GM19023 (cell line): ENCODE results near the gene CKB.
"Not testable (repeated sequence)": the region's sequence is repeated elsewhere in the genome, so short reads cannot be mapped to it uniquely, and the experiment has no call there.

ENCODE experiments used
- ATAC-seq: cut with Tn5 transposase; IDR thresholded peaks from one replicate; pipeline ENCODE4 v1.9.1; 2021; ENCODE audit warnings: mild to moderate bottlenecking, moderate library complexity; ENCODE audit not compliant: unreplicated experiment

The CKB gene

DNA sequence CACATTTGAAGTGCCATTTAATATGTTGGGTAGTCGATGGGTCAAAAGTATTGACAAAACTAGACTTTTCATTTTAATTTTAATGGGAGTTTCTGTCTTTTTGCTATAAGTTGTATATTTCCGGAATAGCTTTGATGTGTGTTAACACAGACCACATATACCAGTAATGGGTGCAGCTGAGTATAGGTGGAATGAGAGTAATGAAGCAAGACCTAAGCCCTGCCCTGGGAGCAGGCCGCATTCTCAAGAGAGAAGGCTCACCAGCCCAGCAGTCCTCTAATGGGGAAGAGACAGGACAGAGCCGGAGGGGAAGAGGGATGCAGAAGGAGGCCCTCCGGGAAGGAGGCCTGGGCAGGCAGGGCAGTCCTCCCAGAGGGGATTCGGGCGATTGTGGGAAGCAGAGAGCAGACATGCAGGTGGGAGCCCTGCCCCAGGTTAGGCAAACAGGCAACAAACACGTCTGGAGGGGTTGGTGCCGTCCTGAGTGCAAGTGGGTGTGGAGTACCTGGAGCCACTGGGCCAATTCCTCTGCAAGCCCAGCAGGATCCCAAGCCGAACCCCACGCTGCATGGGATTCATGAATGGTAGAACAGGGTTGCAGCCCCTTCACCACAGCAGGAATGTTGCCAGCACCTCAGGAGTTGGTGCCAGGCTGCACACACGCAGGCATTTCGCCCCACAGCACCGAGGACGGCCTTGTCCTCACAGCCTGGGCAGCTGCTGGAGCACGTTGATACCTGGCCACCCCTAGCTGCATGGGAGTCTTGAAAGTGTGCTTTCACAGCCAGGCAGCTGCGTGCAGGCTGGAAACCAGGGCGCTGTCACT is 7.8 kb downstream of the CKB start:
- ATAC-seq = no peak

DNA sequence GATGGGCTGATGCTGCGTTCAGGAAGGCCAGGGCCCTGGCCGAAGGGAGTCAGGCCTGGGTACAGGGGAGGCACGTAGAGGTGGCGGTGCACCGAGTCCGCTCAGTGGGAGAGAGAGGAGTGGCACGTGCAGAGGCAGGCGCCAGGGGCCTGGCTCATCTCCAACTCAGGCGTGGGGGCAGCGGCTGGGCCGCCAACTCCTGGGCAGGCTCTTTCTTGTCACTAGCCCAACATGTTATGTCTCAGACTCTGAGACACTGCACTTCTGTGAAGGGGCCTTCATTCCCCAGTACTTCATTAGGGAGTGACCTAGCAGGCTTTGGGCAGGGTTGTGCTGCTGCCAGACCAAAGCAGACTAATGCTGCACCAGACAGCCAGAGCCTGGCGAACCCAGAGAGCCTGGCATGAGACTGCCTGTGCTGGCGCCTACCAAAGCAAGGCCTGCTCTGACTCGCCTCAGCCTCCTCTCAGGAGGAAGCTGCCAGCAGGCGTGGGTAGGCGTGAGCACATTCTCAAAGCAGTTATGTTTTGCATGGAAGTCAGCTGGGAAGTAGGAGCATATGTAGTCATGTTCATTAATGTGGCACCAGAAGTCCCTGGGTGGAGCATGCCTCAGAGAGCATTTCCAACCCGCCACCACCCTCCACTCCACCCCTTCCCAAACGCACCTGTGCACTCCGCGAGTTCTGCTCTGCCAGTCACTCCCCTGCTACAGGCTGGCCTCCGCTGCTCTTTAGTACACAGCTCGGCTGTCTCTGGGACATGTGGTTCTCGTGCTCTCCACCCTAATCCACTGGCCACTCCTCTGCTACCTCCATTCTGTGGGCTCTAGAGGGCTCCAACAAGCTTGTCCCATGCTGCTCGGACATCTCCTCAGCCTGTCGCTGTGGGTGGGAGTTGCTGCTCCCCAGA is 9.7 kb downstream of the CKB start:
- ATAC-seq = no peak

DNA sequence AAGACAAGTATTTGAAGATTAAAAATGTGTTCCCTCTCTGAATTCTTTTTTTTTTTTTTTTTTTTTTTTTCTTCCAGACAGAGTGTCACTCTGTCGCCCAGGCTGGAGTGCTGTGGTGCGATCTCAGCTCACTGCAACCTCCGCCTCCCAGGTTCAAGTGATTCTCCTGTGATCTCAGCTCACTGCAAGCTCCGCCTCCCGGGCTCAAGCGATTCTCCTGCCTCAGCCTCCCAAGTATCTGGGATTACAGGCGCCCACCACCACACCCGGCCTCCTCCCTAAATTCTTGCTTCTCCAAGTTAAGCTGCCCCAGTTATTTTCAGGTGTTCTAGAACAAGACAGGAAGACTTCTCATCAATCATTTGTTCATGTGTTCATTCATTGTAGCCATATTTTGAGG is 10.4 kb downstream of the CKB start:
- not testable (repeated sequence) for ATAC-seq

DNA sequence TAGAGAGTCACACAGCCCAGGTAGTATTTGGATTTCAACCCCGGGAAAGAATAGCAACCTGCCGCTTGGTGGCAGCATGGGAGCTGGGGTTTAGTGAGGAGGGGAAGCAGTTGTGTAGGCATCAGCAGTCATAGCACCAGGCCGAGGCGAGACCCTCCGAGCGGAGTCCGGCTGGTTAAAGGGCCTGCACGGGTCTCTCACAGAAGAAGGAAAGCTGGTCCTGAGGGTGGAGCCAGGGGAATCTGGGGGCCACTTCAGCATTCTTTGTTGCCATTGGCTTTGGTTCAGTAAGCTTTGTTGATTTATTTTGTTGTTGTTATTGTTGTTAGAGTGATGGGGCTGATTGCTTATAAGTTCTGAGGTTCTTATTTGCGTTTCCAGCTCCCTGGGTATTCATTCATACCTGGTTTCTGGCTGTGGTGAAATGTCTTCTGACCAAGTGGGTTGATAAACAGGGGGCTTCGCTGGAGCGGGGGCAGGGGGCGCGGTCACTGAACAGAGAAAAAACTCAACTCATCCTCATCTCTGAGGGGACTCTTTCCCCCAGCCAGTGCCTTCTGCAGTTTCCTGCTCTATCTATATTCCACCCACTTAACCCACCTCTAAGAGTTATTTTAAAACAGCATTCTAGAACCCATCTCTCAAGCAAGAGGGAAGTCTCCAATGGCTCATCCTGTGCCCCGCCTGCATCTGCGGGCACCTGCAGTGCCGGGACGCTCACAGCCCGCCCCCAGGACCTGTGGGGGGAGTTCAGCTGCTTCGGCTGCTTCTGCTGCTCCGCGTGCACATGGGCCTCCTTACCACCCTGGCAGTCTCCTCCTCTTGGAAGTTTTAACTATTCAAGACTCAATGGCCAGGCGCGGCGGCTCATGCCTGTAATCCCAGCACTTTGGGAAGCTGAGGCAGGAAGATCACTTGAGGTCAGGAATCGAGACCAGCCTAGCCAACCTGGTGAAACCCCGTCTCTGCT is 11.6 kb downstream of the CKB start:
- ATAC-seq = no peak

DNA sequence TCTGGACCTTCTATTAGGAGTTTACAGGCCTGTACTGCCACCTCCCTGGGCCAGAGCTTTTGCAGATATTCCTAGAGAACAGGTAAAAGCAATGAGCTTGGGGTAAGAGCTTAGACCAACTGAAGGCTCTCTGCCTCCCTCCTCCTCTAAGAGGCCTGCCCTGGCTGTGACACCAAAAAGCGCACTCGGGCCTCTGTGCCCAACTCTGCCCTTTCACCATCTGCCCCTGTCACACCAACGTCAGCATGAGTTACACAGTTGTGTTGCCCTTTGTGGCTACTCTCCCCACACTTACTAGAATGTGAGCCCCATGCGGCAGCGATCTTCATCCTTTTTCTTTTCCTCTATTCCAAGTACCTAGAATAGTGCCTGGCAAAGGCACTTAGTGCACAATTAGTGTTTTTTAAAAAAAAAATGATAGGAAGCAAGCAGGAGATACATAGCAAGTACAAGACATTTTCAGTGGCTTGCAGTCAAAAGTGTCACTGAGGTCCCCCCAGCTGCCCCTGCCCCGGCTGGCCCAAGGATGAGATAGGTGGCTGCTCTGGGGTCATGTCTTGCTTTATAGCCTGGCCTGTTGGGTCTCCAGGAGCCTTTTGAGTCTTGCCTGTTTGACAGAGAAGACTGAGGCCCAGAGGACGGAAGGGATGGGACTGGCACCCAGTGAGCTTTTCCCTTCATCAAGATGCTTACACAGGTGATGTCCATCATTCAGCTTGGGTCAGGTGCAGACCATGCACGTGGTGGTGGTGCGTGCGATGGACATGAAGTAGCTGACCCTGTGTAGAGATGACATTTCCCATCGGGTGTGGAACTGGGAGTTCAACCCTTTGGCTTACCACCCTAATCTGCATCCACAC is 12.5 kb downstream of the CKB start:
- no peak for ATAC-seq

DNA sequence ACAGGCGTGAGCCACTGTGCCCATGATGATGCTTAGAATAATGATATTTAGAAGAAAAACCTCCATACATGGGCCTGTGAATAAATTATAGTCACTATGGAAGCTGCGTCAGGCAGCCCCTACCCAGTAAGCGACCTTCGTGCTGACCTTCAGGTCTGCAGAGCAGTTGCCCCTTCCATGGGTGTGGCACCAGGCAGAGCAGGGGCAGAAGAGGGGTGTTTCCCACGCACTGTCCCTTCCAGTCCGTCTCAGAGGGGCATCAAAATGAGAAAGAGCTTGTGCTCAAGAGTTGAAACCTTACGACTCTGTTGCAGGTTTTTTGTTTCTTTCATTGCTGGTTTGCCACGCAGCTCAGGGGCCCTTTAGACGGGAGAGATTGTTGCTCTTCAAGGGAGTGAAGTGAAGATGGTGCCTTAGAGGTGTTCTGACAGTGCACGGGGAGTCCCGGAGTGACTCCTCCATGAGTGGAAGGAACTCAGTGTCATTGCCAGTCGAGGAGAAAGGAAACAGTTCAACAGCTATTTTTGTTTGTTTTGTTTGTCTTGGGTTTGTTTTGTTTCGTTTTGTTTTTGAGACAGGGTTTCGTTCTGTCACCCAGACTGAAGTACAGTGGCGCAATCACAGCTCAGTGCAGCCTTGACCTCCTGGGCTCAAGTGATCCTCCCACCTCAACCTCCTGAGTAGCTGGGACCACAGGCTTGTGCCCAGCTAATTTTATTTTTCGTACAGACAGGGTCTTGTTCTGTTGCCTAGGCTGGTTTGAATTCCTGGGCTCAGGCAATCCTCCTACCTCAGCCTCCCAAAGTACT is 13.9 kb downstream of the CKB start:
- no peak for ATAC-seq

DNA sequence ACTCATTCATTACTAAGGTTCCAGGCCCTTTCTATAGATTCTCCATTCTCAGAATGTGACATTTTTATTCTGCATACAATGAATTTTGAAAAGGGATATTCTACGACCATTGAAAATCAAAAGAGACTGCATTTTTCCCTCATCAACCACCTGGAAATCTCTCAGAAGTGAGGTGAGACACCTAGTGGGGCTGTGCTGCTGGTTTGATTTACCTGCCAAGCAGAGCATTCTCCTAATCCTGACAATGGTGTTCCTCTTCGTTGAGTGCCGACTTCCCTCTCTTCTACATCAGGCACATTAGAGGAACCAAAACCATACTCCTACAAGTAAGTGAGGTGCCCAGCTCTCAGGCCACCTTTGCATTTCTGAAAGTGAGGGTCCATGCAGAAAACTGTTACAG is 14.9 kb downstream of the CKB start:
- no peak for ATAC-seq

DNA sequence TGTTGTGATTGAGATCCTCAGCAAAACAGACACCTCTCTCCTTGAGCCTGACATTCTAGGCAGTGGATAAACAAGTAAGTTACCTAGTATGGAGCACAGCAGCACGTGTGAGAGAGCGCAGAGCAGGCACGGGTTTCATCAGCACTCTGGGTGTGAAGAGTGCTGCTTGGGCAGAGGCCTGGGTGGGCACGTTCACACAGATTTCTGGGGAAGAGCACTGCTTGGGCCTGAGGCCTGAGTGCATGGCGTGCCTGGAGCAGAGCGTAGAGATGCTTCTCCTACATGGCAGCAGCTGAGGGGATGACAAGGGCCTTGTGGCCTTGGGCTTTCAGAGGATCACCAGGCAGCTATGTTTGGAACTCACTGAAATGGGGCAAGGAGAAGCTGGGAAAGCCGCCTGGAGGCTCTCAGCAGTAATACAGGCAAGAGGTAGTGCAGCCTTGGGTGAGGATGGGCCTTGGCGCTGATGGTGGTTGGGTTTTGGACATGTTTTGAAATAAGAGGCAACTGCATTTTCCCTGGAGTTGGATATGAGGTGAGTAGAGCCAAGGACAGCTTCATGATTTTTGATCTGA is 17.6 kb downstream of the CKB start:
- ATAC-seq = no peak

DNA sequence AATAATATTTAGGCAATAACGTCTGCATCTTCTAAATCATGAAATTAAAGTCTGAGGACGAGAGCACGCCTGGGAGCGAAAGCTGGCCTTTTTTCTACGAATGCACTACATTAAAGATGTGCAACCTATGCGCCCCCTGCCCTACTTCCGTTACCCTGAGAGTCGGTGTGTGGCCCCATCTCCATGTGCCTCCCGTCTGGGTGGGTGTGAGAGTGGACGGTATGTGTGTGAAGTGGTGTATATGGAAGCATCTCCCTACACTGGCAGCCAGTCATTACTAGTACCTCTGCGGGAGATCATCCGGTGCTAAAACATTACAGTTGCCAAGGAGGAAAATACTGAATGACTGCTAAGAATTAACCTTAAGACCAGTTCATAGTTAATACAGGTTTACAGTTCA is 19.3 kb downstream of the CKB start:
- no peak for ATAC-seq

DNA sequence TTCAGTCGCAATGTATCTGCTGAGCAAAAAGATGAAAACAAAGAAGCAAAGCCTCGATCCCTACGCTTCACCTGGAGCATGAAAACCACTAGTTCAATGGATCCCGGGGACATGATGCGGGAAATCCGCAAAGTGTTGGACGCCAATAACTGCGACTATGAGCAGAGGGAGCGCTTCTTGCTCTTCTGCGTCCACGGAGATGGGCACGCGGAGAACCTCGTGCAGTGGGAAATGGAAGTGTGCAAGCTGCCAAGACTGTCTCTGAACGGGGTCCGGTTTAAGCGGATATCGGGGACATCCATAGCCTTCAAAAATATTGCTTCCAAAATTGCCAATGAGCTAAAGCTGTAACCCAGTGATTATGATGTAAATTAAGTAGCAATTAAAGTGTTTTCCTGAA is 19.8 kb downstream of the CKB start:
- ATAC-seq = no peak

DNA sequence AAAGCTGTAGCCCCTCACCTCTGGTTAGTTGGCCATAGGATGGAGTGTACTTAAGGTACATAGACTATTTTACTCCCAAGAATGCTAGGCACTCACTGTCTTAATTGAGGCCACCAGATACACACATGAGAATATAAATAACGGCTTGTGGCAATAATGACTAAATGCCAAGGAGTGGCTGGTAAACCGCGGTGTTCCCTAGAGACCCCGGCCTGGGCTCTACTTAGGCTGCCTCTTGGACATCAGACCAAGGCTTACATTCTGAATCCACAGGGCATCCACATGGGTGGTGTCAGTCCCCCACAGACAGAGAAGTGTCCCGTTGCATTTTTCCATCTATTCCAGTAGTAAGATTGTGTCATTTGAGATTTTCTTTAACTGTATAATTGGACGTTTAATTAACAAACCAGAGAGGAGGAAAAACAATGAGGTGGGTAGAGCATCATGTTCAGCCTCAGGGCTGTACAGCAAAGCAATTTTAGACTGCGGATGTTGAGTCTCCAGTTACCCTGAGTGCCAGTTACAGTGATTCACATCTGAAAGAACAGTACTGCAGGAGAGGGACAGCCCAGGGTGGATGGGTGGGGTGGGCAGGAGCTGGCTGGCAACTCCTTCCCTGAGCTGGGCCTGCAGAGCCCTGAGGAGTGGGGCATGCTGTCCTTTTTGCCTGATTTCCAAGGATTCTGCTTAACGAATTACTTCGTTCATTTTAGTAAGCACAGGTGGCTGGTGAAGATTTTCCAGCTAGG is 20.5 kb downstream of the CKB start:
- no peak for ATAC-seq

DNA sequence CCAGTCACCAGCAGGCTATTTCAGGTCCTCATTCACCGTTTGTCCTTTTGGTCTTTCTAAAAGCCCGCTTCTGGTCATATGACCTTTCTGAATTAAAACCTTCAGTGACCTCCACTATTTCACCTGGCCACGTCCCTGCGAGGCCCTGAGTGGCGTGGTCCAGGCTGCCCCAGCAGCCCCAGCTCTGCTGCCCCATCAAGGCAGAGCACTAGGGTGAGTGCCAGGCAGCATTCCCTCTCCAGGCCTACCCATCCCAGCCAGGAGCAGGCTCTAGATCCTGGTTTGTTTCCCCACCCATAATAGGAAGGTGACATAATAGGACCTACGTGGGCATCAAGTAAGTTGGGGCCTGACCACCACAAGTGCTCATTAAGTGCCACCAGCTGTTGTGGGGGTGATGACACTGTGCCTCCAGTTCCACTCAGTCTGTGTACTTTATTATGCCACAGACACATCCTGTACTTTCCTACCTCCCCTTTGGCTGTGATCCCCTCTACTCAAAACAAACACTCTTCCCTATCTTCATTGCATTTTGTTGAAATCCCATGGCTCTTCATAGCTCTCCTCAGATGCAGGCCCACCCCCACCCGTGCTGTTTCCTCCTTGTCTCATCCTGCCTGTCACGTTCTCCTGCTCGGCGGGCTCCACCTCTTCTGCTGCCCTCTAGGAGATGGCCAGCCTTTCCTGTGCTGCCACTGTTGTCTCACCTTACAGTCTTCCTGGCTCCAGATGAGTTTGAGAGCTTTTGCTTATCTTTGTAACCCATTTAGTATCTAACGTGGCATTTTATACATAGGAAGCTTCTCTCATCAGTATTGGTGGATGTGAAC is 21.4 kb downstream of the CKB start:
- no peak for ATAC-seq

DNA sequence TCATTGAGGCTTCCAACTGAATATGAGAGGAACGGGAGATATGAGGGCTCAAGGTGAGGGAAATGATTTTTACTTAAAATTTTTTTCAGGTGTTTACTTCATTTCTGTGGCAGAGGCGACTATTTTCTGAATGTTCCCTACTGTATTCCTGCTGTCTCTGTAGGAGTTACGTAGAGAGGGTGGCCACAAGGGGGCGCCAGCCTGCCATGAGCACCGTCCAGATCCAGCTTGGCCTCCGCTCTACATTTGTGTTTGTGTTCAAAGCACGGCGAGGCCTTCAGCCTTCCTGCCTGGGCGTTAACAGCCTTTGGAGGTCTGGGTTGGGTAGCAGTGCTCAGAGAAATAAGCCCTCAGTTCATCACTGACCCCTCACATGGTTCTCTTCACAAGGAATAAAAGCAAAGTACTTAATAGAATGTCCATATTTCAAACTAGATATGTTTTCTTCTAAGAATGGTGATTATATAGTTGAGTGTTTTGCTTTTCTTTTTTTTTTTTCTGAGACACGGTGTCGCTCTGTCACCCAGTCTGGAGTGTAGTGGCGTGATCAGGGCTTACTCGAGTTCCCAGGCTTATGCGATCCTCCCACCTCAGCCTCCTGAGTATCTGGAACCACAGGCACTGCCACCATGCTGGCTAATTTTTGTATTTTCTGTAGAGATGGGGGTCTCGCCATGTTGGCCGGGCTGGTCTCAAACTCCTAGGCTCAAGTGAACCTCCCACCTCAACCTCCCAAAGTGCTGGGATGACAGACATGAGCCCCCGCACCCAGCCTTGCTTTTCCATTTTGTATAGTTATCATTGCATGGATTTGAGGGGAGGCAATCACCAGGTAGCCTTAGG is 22.3 kb downstream of the CKB start:
- no peak for ATAC-seq

DNA sequence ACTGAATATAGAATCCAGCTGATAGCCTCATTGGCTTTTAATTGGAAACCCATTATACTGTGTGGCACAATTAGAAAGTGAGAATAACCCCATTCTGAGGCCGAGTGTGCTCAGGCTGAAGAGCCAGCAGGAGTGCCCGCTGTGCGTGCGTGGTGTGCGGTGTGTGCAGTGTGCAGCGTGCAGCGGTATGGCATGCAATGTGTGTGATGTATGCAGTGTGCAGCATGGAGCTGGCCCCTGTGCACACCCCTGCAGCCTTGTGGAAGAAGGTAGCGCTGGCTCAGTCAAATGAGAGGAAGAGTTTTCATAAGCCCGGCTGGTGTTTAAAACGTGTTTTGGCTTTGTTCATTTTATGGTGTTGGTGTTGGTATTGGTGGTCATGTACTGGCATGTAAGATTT is 22.9 kb downstream of the CKB start:
- ATAC-seq = no peak

DNA sequence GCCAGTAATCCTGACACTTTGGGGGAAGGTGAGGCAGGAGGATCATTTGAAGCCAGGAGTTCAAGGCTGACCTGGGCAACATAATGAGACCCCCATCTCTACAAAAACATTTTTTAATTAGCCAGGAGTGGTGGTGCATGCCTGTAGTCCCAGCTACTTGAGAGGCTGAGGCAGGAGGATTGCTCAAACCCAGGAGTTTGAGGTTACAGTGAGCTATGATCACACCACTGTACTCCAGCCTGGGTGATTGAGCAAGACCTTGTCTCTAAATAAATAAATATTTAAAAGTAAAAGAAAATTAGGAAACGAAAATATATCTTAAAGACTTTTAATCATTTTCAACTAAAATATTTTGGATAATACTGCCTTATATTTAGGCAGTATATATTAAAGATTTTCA is 25.9 kb downstream of the CKB start:
- no peak for ATAC-seq

DNA sequence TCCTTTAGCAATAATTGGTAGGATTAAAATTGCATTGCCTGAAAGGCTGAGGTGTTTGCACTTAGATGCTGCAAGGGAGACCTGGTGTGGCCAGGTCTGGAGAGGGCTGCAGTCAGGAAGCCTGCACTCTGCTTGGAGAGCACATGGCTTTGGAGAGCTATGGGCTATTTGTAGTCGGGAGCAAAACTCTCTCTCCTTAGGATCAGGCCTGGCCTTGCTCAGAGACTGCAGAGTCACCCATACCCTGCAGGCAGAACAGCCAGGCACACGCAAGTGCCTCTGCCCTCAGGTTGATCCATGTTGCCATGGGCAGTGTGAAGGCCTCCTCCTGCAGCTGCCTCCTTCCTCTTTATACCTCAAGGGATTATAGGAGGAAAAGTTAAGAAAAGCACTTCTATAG is 26.8 kb downstream of the CKB start:
- no peak for ATAC-seq
